Activated CD4-positive, alpha-beta T cell treated with anti-CD3 and anti-CD28 coated beads, Interleukin-2, amount 50 U/mL, for 1 hour (primary cell): ENCODE measurements around the gene TBKBP1.

Experiments
- DNase-seq: peaks from one replicate; pipeline ENCODE4 v3.0.0-alpha.2; 2020

Gene TBKBP1

GRCh38 chr17:47693731-47694580 is at the start of gene TBKBP1:
TSS of gene TBKBP1 (plus strand) at chr17:47694161. CDS start at chr17:47696113, 1,952 bp downstream.
- peak; percentile 45 for DNase-seq

DNA sequence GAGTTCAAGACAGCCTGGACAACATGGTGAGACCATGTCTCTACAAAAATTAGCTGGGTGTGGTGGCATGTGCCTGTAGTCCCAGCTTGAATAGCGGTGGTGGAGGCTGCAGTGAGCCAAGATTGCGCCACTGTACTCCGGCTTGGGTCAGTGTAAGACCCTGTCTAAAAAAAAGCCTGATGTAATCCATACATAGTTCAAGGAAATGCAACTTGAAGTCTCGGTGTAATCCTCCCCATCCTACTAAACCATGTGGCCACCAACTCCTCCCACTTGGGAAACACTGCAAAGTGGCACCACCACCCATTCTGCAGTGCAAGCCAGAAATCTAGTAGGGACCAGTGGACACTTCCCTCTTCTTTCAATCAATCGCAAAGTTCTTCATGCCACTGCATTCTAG is 49.6 kb upstream of the TBKBP1 start:
- DNase-seq, result no peak

- DNase-seq, result peak; percentile 95
These were observed 44.6 kb upstream of the TBKBP1 start, which contains the start of gene KPNB1 for GRCh38 chr17:47649153-47649971. TSS of gene KPNB1 (plus strand) at chr17:47649919. CDS start at chr17:47650245, 326 bp downstream.

DNA sequence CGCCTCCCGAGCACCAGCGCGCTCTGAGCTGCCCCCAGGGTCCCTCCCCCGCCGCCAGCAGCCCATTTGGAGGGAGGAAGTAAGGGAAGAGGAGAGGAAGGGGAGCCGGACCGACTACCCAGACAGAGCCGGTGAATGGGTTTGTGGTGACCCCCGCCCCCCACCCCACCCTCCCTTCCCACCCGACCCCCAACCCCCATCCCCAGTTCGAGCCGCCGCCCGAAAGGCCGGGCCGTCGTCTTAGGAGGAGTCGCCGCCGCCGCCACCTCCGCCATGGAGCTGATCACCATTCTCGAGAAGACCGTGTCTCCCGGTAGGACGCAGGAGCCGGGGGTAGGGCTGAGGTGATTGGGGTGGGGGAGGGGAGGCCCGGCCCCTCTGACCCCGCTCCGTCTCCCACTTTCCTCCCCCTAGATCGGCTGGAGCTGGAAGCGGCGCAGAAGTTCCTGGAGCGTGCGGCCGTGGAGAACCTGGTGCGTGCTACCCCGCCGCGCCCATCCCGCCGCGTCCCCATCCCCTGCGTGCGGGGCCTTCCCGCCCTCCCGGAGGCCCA is 43.9 kb upstream of the TBKBP1 start:
- DNase-seq, result no peak

DNA sequence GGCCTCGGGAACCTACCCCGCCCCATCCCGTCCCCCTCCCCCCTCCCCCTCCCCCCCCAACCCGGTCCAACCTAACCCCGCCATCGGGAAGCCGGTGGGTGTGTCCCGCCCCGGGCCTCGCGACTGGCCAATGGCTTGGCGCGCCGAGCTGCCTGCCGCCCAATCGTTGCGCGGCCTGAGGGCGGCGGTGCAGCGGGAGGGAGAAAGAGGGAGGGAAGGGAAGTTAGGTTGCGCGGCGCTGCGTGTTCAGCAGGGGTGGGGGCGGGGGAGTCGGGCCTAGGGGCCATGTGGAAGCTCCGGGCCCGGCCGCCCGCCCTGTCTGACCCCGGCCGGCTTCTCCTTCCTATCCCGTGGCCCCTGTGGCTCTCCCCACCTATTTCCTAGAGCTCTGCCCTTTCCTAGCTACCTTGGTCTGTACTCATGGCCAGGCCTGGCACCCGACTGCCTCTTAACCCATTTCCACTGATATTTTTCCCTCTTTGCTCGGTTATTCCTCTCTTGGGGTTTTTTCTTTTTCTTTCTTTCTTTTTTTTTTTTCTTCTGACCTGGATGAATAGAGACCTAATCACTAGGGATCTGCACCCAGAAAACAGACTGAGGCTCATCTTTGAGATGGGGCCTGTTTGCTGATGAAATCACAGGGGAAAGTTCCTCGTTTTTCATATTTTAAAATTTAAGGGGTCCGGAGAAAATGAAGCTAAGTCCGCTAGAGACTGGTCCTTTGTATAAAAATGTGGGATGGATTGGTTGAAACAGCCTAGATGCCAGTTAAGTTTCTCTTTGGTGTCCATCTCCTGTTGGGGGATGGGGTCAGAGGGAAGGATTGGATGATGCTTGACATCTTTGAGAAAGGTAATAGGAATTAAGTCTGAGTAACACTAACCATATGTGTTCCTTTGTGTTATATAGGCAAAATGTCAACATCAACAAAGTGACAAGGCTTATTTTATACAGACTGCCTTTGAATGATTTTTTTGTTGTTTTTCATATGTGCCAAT is 43.1 kb upstream of the TBKBP1 start:
- DNase-seq, result peak; percentile 88

DNA sequence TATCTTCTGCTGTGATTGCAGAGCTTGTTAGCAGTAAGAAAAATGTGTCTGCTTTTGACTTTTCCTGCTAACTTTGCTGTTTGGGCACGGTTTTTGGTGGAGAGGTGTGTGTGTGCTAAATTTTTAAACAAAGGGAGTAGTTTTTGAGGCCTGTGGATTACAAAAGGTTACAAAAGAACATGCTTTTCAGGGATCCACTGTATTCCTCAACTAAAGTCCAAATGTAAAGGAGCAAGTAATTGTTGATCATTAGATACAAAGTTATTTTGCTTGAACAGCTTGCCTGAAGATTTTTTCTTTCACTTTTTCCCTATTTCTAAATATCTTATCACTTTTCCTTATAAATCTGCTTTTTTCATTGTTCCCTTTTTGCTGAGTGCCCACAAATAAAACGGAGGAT is 42.3 kb upstream of the TBKBP1 start:
- no peak for DNase-seq

GRCh38 chr17:47652570-47652969 is 41.4 kb upstream of the TBKBP1 start:
- no peak for DNase-seq

GRCh38 chr17:47653442-47653841 is 40.5 kb upstream of the TBKBP1 start:
- DNase-seq, result no peak

DNA sequence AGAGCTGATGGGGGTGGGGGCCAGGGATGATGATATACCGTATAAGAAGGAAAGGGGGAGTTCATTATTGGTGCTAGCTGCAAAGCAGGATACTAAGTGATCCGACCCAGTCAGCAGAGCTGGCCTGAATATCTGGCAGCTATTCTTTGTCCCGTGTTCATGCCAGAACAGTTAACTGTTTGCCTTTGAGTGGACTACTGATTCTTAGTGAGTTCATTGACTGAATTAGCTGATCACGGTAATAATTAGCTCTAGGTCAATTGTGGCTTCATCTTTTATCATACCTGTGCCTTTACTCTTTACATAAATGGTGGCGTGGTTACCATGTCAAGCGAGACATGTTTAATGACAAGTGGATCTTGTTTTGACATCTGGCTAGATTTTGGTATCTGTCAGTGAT is 39.0 kb upstream of the TBKBP1 start:
- no peak for DNase-seq

GRCh38 chr17:47660064-47660492 is 33.9 kb upstream of the TBKBP1 start:
- no peak for DNase-seq

DNA sequence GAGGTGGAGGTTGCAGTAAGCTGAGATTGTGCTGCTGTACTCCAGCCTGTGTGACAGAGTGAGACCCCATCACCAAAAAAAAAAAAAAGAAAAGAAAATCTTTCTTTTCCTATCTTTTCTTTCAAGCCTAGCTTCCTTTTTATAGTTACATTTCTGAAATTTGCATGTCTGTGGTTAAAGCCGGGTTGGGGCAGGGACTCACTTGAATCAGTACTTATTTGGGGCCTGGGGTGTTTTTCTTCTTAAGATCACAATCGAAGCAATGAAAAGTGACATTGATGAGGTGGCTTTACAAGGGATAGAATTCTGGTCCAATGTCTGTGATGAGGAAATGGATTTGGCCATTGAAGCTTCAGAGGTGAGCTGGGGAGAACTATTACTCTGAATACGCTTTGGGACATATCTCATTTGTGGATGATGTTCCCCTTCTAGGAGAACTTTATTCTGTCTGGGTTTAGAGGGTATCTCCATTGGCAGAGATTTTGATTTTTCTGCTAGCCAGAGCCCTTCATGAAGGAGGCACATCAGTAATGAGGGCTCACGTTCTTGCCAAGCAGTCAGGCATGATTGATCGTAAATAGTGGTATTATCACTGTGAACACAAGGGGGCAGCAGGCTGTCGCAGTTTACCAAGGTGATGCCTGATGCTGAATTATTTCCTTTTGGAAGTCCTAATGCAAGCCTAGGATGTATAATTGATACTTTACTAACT is 29.9 kb upstream of the TBKBP1 start:
- DNase-seq, result peak; percentile 59

DNA sequence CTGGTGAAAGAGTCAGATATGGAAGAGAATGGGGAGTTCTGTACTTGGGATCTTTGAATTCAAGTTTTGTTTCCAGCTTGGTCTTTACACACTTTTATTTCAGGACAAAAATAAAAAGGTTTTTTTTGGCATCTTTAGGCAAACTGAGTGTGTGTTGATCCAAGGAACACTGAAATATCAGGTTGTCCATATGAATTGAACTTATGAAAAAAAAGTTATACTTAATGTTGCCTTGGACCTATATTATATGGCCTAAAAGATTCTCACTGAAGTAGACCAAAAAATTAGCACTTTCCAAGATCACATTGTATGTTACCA is 29.4 kb upstream of the TBKBP1 start:
- DNase-seq, result no peak

DNA sequence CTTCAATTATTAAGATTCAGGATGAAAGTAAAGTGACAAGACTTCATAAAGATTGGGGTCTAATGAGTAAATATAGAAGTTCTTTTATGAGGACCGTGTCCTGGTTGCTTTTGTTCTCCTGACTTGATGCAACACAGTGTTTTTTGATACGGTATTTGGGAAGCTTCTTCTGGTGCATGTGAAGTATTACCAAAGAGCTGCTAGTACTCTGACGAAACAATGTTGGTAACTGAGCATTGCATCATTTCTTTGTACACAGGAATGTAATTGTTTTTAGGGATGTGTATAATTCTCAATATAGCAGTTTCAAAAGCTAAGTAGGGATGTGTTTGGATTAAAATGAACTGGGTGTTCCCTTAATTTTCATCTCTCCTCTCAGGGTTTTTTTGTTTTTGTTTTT is 28.3 kb upstream of the TBKBP1 start:
- DNase-seq, result no peak

- DNase-seq, result no peak
These were observed 24.9 kb upstream of the TBKBP1 start for GRCh38 chr17:47669081-47669480.

DNA sequence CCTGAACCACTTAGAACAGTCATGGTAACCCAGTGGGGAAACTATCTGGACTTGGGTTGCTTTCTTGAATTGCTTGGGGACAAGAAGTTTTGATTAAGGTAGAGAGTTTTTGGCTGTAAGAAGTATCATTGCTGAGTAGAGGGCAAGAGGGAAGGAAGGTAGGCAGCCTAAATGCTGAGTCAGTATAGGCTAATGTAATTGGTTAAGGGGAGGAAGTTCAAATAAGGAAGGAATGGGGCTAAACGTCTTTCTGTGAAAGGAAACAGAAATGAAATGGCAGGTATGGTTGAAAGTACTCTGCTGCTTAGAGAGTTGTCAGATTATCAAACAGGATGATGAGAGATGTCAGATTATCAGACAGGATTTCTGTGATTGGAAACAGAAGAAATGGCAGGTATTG is 23.9 kb upstream of the TBKBP1 start:
- DNase-seq, result no peak

DNA sequence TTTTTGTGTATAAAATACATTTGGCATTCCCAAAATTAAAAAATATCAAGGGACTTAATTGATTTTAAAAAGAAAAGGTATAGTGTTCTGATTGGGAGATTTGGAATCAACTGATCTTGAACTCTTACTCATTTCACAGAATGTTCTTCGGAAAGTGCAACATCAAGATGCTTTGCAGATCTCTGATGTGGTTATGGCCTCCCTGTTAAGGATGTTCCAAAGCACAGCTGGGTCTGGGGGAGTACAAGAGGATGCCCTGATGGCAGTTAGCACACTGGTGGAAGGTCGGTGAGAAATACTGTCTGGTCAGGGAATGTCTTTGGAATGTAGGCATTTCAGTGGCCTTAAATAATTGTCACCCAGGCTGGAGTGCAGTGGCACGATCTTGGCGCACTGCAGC is 19.5 kb upstream of the TBKBP1 start:
- DNase-seq, result no peak

DNA sequence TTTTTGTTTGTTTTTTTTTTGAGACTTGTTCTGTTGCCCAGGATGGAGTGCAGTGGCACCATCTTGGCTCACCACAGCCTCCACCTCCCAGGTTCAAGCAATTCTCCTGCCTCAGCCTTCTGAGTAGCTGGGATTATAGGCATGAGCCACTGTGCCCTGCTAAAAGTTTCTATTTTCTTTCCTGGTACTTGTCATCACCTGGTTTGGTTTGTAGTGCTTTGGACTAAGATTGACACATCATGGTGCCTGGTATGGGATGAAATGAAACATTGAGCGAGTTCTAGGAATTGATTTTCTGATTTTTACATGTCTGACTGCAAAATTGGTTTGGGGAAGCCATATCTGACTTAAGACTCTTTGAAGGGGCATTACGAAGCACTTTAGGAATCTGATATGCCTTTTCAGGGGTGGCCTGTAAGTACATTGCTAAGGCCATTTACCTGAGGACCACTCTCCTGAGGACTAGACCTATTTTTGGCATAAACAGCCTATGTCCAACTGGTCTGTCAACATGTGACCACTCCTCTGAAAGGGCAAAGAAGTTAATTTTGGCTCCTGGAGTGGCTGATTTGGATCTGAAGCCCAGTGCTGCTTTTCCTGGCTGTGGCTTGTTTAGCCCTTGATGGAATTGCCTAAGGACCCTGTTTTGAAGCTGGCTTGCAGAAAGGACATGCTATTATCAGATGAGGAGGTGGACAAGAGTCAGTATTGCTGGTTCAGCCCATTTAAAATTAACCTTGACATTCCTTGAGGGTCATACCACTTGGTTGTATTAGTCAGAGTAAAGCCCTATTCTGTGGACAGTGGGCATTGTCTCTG is 18.4 kb upstream of the TBKBP1 start:
- no peak for DNase-seq

DNA sequence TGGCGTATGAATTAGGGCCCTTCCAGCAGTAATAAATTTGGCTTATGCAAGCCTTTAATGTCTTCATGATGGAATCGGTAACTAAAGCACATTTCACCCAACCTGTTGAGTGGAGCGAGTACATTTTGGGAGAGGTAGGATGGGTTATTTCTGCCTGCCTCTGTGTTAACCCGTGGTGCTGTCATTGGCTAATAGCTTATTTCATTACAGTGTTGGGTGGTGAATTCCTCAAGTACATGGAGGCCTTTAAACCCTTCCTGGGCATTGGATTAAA is 17.8 kb upstream of the TBKBP1 start:
- no peak for DNase-seq

DNA sequence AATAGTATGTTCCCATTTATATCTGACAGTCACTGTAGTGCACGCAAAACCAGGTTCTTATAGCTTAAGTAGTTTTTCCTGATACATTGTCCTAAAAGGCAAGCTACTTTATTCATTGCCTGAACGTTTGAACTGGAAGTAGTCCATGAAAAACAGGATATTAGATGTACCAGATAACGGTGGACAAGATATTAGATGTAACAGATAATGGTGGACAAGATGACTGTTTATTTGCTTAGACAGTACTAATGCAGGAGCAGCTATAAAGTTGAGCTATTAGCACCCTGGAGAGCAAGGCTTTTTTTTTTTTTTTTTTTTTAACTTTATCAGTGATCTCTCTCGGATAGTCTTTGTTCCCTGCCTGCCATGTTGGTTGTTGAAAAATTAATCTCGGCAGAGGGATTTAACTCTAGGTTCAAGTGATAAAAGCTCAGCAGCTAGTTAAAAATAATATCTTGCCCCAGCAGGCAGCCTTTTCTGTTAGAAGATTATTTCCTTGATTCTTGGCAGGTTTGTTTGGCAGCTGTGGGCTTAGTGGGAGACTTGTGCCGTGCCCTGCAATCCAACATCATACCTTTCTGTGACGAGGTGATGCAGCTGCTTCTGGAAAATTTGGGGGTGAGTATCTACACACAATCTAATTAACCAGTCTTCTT is 17.3 kb upstream of the TBKBP1 start:
- no peak for DNase-seq

DNA sequence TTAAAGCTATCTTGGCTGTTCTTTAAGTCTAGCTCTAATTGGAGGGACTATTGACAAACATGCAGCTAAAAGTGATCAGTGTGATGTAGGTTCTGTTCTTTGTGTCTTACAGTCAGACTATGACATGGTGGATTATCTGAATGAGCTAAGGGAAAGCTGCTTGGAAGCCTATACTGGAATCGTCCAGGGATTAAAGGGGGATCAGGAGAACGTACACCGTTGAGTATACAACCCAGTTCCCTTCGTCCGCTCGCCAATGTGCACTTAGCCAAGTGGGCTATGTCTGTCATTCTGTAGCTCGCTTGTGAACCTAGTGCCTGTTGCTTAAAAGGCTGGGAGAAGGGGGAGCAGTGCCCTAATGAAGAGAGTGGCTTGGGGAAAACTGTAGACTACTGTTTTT is 15.8 kb upstream of the TBKBP1 start:
- DNase-seq, result no peak

- DNase-seq, result no peak
These were observed 11.8 kb upstream of the TBKBP1 start for GRCh38 chr17:47682138-47682537.
